Gastrocnemius medialis (tissue), 4 donors: Measurements from ENCODE around the gene TFB1M.

Experiments used
- CTCF ChIP-seq, 5 experiments: fragments of 450-650 bp in 3 of 5; fragments of 200-600 bp in 2 of 5; sonication (generic) in 2 of 5; IDR thresholded peaks in 4 of 5; conservative IDR thresholded peaks in 1 of 5; 1 replicate in 4 of 5; 2 replicates in 1 of 5; pipeline ENCODE4 v1.5.1; 2016 to 2019; ENCODE audit warnings: antibody characterized with exemption in 5 of 5, mild to moderate bottlenecking in 3 of 5, moderate library complexity in 3 of 5
- POLR2A ChIP-seq, 2 donors: fragments of 450-650 bp; IDR thresholded peaks; one replicate each; pipeline ENCODE4 v1.6.1; 2017; ENCODE audit warnings: antibody characterized with exemption in 2 of 2, mild to moderate bottlenecking in 2 of 2, moderate library complexity in 2 of 2

GRCh38 chr6:155333414-155333813, 19.1 kb upstream of the TFB1M start:
- TF ChIP-seq POLR2A (IDR thresholded peaks at IDR 0.05) (no peak), CTCF (IDR thresholded peaks at IDR 0.05 in 4 of 5, conservative IDR thresholded peaks at IDR 0.05 in 1 of 5) (no peak)
